GM12878 (cell line): Measurements from ENCODE around the gene POFUT1. TPM values are rescaled to one million over a fixed set of nuclear protein-coding genes. Genes with fewer than 3 reads are reported as not detected.

Experiments used
- ATAC-seq: fragments of 200-7000 bp; cut with Tn5 transposase; 3 replicates; pipeline ENCODE4 v1.9.1; 2020; ENCODE audit warnings: mild to moderate bottlenecking, moderate library complexity
- BruUV-seq: library from RNA; stranded (reverse); fragments of 400-500 nt; replicated peaks from 2 replicates; lab custom pipeline; 2021; lab: Mats Ljungman, UMichigan
- CTCF ChIA-PET: fragments of 300-600 bp; sonication (Branson Sonifier 250); formaldehyde crosslinking; extraction: SDS; loops from one replicate; lab custom pipeline; 2021; ENCODE audit warnings: inconsistent platforms; lab: Yijun Ruan, JAX
- POLR2A ChIA-PET: fragments of 350-600 bp; formaldehyde crosslinking; extraction: SDS; loops from one replicate; lab custom pipeline; 2021; ENCODE audit warnings: inconsistent platforms; lab: Charles Lee
- RAD21 ChIA-PET: fragments of 300-600 bp; sonication (Branson Sonifier 250); formaldehyde crosslinking; loops from one replicate; lab custom pipeline; 2023; ENCODE audit warnings: antibody characterized with exemption; ENCODE audit not compliant: unreplicated experiment; lab: Charles Lee
- SMC1A ChIA-PET: fragments of 300-600 bp; sonication (Branson Sonifier 250); formaldehyde crosslinking; loops from one replicate; lab custom pipeline; 2023; ENCODE audit not compliant: unreplicated experiment, uncharacterized antibody; lab: Charles Lee
- DNase-seq: peaks from one replicate; pipeline ENCODE4 v3.0.0-alpha.2; 2011; ENCODE audit warnings: low read depth, low spot score
- FAIRE-seq: peaks from 3 replicates; lab custom pipeline; 2011; peaks lifted over from hg19 to GRCh38; lab: Jason Lieb, UNC
- H2AFZ ChIP-seq: 2 replicates; pipeline ENCODE4 v1.6.0; 2011; ENCODE audit warnings: low read depth, low read length, control low read depth; ENCODE audit not compliant: control insufficient read depth
- H3K27ac ChIP-seq: 2 replicates; pipeline ENCODE4 v1.5.1; 2011; ENCODE audit warnings: control low read depth; ENCODE audit not compliant: control insufficient read depth, insufficient read depth
- H3K27me3 ChIP-seq, 2 experiments: replicated peaks in 1 of 2; 2 replicates each; pipeline versions ENCODE4 v1.6.0 to v1.6.1; 2011; ENCODE audit warnings: low read length in 1 of 2; ENCODE audit not compliant: control insufficient read depth in 2 of 2, insufficient read depth in 2 of 2
- H3K36me3 ChIP-seq, 2 experiments: 2 replicates each; pipeline ENCODE4 v1.5.1; 2011; ENCODE audit warnings: low read length in 1 of 2; ENCODE audit not compliant: control insufficient read depth in 2 of 2, insufficient read depth in 2 of 2
- H3K4me1 ChIP-seq: 2 replicates; pipeline ENCODE4 v1.6.1; 2011; ENCODE audit warnings: mild to moderate bottlenecking, low read length, moderate library complexity, mixed read lengths; ENCODE audit not compliant: control insufficient read depth, insufficient read depth
- H3K4me2 ChIP-seq: 2 replicates; pipeline ENCODE4 v1.6.0; 2011; ENCODE audit warnings: control low read depth; ENCODE audit not compliant: control insufficient read depth, insufficient read depth
- H3K4me3 ChIP-seq: fragments of 200-600 bp; sonication (generic); 2 replicates; pipeline ENCODE4 v1.5.1; 2016
- H3K79me2 ChIP-seq: 2 replicates; pipeline ENCODE4 v1.6.0; 2011; ENCODE audit warnings: low read length; ENCODE audit not compliant: control insufficient read depth, insufficient read depth
- H3K9ac ChIP-seq: 2 replicates; pipeline ENCODE4 v1.8.0; 2011; ENCODE audit warnings: low read length, control low read depth, mixed read lengths; ENCODE audit not compliant: control insufficient read depth, insufficient read depth
- H3K9me3 ChIP-seq: replicated peaks from 3 replicates; pipeline ENCODE4 v1.5.1; 2011; ENCODE audit warnings: mild to moderate bottlenecking, low read length; ENCODE audit not compliant: control insufficient read depth, insufficient read depth
- H4K20me1 ChIP-seq: 2 replicates; pipeline ENCODE4 v1.6.0; 2011; ENCODE audit not compliant: control insufficient read depth, insufficient read depth
- BHLHE40 ChIP-seq, 2 experiments: fragments of 450-650 bp in 1 of 2; IDR thresholded peaks; 2 replicates each; pipeline ENCODE4 v1.6.1; 2011 to 2017; ENCODE audit warnings: low read depth in 2 of 2, borderline replicate concordance in 1 of 2, improper control_type of control experiment in 1 of 2, low read length in 1 of 2, mild to moderate bottlenecking in 1 of 2
- NKRF ChIP-seq: fragments of 450-650 bp; conservative IDR thresholded peaks from 2 replicates; pipeline ENCODE4 v1.6.1; 2017; ENCODE audit warnings: mild to moderate bottlenecking, moderate library complexity
- REST ChIP-seq: IDR thresholded peaks from 2 replicates; pipeline ENCODE4 v1.6.1; 2012; ENCODE audit warnings: mild to moderate bottlenecking, low read depth, low read length
- ZNF622 ChIP-seq: fragments of 450-650 bp; IDR thresholded peaks from 2 replicates; pipeline ENCODE4 v1.6.1; 2017; ENCODE audit warnings: mild to moderate bottlenecking, inconsistent platforms
- ZNF687 ChIP-seq: fragments of 450-650 bp; IDR thresholded peaks from 2 replicates; pipeline ENCODE4 v1.6.1; 2017; ENCODE audit warnings: mild to moderate bottlenecking, moderate library complexity
- WGBS: methylation state at CpG from one replicate; pipeline ENCODE4 v1.1.6; 2016; ENCODE audit warnings: low lambda C conversion rate; ENCODE audit not compliant: insufficient replicate concordance, insufficient coverage; ENCODE audit errors: missing lambda C conversion rate; 5-methylcytosine and 5-hydroxymethylcytosine counted together
- in situ Hi-C: fragments of 300-500 bp; cut with MboI; formaldehyde crosslinking; loops from 9 replicates; pipeline ENCODE4 v1.14.3; 2018; ENCODE audit warnings: mixed read lengths
- intact Hi-C: fragments of 100-400 bp; cut with micrococcal nuclease; formaldehyde crosslinking; loops from one replicate; pipeline ENCODE4 v1.14.2; 2022; ENCODE audit not compliant: unreplicated experiment
- polyA plus RNA-seq, 11 experiments: library from polyadenylated mRNA; depleted of rRNA in 4 of 11; unstranded in 6 of 11; stranded (reverse) in 5 of 11; fragments of >200 nt; fragmentation: Nextera tagmentation in 4 of 11; fragmentation: Illumina TruSeq in 1 of 11; extraction: Ambion mirVana in 4 of 11; extraction: Trizol in 1 of 11; gene quantifications; 1 replicate in 1 of 11; 2 replicates in 10 of 11; pipeline versions ENCODE4 v1.2.1 to v1.2.3, GENCODE V29; 2011 to 2016; ENCODE audit warnings: inconsistent platforms in 2 of 11, missing spikeins in 2 of 11, low read depth in 1 of 11
- total RNA-seq, 4 experiments: library from RNA; depleted of rRNA in 3 of 4; stranded (reverse); fragments of >200 nt in 3 of 4; fragmentation: Illumina TruSeq in 1 of 4; extraction: Trizol in 1 of 4; gene quantifications; 2 replicates each; pipeline versions ENCODE4 v1.2.1 to v1.2.3, GENCODE V29; 2013 to 2021

The POFUT1 gene
- total and polyA plus RNA-seq, 10 of the 15 experiments (the other 5 are each of a cell fraction or from before 2014, with no cell fraction given), result 2.6 to 33.4 (median 23.1) TPM

- TF ChIP-seq REST, result no peak
Observed at GRCh38 chr20:32236819-32237218, 29.1 kb downstream of the POFUT1 start (continued).

GRCh38 chr20:32237419-32237818, 29.7 kb downstream of the POFUT1 start:
- Histone ChIP-seq H3K79me2 (no peaks in the 10 kb centered on the region), H2AFZ (no peak overlapping the region), H3K27ac (no peak overlapping the region), H4K20me1 (no peaks in the 10 kb centered on the region), H3K4me2 (no peak overlapping the region), H3K9me3 (no peaks in the 10 kb centered on the region), H3K9ac (no peak overlapping the region), H3K36me3 (peaks cover 10 to 16% of the 10 kb centered on the region in 2 experiments; a peak in 2 of 4 replicates), H3K4me1 (peaks cover 18% of the 10 kb centered on the region), H3K27me3 (no peaks in the 10 kb centered on the region), H3K4me3 (no peak overlapping the region)
- FAIRE-seq, result no peak
- BruUV-seq, result TSS peak; percentile 53
- no peak for DNase-seq
- ChIA-PET SMC1A (interaction anchor here (0.6 kb wide), 1 partner anchor 257 kb away, joined by 4 read pairs; no protein-coding TSS in a partner anchor), CTCF (interaction anchor here (1.4 kb wide), 1 partner anchor 14 kb away, joined by 3 read pairs; no protein-coding TSS in a partner anchor), RAD21 (no interaction called here), POLR2A (no interaction called here)
- intact Hi-C loops, result no loop called here
- TF ChIP-seq ZNF687, result no peak
- no peak for TF ChIP-seq ZNF622
- no peak for TF ChIP-seq BHLHE40 (IDR thresholded peaks at IDR 0.05; ENCODE audit: borderline replicate concordance in 1 of 2, low read depth in 2 of 2, low read length in 1 of 2)
- TF ChIP-seq NKRF, result no peak
- in situ Hi-C loops, result no loop called here
- no peak for ATAC-seq
- 94% methylated on average over 6 of the region's 6 CpGs for WGBS
